HG03159 (cell line): ENCODE results near the gene ARL4D.
"Not testable (repeated sequence)": the region's sequence is repeated elsewhere in the genome, so short reads cannot be mapped to it uniquely, and the experiment has no call there.

ENCODE experiments used
- ATAC-seq: cut with Tn5 transposase; IDR thresholded peaks from one replicate; pipeline ENCODE4 v1.9.1; 2021; ENCODE audit warnings: mild to moderate bottlenecking, moderate library complexity; ENCODE audit not compliant: unreplicated experiment

Gene ARL4D

GRCh38 chr17:43393944-43394482 lies 4.8 kb upstream of the ARL4D start:
- no peak for ATAC-seq

GRCh38 chr17:43394696-43395095 lies 4.1 kb upstream of the ARL4D start:
- ATAC-seq: not testable (repeated sequence)

- ATAC-seq: no peak
Measured at GRCh38 chr17:43395165-43395564, 3.6 kb upstream of the ARL4D start.

- no peak for ATAC-seq
Measured at GRCh38 chr17:43396491-43397060, 2.2 kb upstream of the ARL4D start.

GRCh38 chr17:43399839-43400328 lies 1.1 kb downstream of the ARL4D start:
- no peak for ATAC-seq

GRCh38 chr17:43400943-43401717 lies 2.3 kb downstream of the ARL4D start:
- no peak for ATAC-seq

- ATAC-seq: no peak
Measured at GRCh38 chr17:43402078-43402477, 3.3 kb downstream of the ARL4D start.

- ATAC-seq: no peak
Measured at GRCh38 chr17:43402567-43402966, 3.8 kb downstream of the ARL4D start.

GRCh38 chr17:43403846-43404245 lies 5.1 kb downstream of the ARL4D start:
- no peak for ATAC-seq

- no peak for ATAC-seq
Measured at GRCh38 chr17:43405861-43406260, 7.1 kb downstream of the ARL4D start.

GRCh38 chr17:43406676-43407645 lies 8.2 kb downstream of the ARL4D start:
- no peak for ATAC-seq

- ATAC-seq: no peak
Measured at GRCh38 chr17:43409131-43409530, 10.3 kb downstream of the ARL4D start.

GRCh38 chr17:43410557-43411368 lies 12.0 kb downstream of the ARL4D start:
- no peak for ATAC-seq

GRCh38 chr17:43411369-43411677 lies 12.5 kb downstream of the ARL4D start:
- no peak for ATAC-seq

GRCh38 chr17:43411749-43412148 lies 13.0 kb downstream of the ARL4D start:
- ATAC-seq: no peak

GRCh38 chr17:43412166-43412565 lies 13.4 kb downstream of the ARL4D start:
- ATAC-seq: no peak

- no peak for ATAC-seq
Measured at GRCh38 chr17:43416998-43417890, 18.5 kb downstream of the ARL4D start.

GRCh38 chr17:43418441-43419374 lies 19.9 kb downstream of the ARL4D start:
- no peak for ATAC-seq
